GM19463 (cell line): Measurements from ENCODE around the gene LUC7L3.
"Not testable (repeated sequence)": the region's sequence is repeated elsewhere in the genome, so short reads cannot be mapped to it uniquely, and the experiment has no call there.

ENCODE experiments used
- ATAC-seq: cut with Tn5 transposase; IDR thresholded peaks from one replicate; pipeline ENCODE4 v1.9.1; 2021; ENCODE audit warnings: mild to moderate bottlenecking, moderate library complexity; ENCODE audit not compliant: unreplicated experiment

The LUC7L3 gene

DNA sequence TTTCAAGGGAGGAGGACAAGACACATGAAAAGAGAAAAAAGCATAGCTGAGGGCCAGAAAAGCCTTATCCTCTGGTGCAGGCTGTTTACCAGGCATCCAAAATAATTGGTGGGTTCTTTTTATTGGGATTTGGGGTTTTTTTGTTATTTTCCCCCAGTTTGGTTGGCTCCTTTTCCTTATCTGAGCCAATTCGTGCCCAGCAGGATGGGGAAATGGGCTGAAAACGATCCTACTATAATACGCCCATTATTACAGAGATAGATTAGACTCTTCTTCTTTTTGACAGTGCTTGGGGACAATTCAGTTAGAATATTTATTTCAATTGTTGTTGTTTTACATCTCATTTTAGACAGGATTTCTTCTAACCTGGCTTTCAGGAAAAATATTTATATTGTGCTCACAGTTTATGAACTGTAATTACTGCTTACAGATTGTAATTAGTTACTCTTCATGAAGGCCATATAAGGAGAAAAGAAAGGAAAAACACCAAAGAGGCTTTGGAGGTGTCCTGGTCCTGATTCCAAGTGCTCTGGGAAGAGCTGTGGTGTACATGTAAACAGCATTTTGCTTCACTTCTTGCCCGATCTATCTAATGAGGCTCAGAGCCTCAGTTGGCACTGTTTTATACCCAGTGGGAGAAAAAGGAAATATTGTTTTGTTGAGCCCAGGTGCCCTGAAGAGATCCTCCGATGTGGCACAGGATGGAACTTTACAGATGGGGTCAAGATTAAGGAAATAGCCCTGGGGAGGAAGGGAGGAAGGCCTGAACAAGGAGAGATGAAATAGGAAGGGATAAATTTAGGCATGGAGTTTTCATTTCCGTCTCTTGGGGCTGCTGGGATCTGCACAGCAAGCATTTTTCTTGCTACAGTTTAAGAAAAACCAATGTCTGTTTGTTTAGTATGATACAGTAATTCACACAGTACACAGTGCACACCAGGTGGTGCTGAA lies 11.1 kb upstream of the LUC7L3 start:
- no peak for ATAC-seq

DNA sequence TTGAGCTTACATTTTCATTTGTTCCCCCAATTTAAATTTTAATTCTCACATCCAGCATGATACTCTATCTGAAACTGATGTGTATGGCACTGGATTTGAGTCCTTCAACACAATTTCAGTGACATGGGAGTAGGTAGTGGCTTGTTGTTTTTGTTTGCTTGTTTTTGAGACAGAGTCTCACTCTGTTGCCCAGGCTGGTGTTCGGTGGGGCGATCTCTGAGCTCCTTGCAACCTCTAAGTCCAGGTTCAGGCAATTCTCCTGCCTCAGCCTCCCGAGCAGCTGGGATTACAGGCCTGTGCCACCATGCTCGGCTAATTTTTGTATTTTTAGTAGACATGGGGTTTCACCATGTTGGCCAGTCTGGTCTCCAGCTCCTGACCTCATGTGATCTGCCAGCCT lies 10.3 kb upstream of the LUC7L3 start:
- not testable (repeated sequence) for ATAC-seq

DNA sequence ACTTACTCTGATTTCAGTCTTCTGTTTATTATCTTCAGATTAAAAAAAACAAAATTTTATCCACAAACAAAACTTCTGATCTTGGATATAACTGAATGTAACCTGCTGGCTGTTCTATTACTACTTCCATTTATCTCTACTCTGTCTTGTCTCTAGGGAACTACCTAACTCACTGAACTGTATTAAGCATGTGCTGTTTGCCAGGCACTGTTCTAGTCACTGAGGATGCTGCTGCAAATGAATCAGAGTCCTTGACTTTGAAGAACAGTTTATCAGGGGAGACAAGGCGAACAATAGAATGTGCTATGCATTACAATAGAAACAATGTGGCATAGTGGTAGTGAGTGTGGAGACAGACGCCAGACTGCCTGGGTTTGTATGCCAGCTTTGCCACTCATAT lies 9.4 kb upstream of the LUC7L3 start:
- ATAC-seq, result no peak

DNA sequence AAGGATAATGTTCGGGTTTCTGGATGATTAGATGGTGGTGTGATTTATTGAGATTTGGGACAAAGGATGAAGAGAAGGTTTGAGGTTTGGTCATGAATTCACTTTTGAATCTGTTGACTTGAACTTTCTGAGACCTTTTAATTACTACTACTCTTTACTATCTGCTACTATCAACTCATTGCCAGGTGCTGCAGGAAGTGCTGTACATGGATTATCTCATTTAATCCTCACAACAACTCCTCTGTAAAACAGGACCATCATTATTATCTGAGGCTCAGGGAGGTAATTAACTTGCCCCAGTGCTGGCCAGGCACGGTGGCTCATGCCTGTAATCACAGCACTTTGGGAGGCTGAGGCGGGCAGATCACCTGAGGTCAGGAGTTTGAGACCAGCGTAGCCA lies 8.8 kb upstream of the LUC7L3 start:
- no peak for ATAC-seq

DNA sequence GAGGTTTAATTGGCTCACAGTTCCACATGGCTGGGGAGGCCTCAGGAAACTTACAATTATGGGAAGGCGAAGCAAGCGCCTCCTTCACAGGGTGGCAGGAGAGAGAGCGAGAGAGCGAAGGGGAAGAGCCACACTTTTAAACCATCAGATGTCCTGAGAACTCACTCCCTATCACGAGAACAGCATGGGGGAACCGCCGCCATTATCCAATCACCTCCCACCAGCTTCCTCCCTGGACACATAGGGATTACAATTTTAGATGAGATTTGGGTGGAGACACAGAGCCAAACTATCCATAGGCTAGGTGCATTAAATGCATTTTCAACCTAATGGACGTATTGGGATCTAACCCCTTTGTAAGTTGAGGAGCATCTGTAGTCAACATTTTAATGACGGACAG lies 6.8 kb upstream of the LUC7L3 start:
- no peak for ATAC-seq

DNA sequence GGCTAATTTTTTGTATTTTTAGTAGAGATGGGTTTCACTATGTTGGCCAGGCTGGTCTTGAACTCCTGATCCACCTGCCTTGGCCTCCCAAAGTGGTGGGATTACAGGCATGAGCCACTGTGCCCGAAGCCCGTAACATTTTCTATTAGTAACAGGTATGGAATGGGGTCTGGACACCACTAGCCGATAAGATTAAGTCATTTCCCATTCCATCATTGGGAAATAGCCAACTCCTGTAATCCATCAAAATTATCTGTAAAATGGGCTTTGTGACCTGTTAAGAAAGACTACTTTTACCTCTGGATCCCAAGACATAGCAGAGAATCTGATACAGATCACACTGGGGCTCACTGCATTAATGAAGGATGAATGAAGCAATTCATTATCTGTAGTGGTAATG lies 3.9 kb upstream of the LUC7L3 start:
- ATAC-seq, result no peak

DNA sequence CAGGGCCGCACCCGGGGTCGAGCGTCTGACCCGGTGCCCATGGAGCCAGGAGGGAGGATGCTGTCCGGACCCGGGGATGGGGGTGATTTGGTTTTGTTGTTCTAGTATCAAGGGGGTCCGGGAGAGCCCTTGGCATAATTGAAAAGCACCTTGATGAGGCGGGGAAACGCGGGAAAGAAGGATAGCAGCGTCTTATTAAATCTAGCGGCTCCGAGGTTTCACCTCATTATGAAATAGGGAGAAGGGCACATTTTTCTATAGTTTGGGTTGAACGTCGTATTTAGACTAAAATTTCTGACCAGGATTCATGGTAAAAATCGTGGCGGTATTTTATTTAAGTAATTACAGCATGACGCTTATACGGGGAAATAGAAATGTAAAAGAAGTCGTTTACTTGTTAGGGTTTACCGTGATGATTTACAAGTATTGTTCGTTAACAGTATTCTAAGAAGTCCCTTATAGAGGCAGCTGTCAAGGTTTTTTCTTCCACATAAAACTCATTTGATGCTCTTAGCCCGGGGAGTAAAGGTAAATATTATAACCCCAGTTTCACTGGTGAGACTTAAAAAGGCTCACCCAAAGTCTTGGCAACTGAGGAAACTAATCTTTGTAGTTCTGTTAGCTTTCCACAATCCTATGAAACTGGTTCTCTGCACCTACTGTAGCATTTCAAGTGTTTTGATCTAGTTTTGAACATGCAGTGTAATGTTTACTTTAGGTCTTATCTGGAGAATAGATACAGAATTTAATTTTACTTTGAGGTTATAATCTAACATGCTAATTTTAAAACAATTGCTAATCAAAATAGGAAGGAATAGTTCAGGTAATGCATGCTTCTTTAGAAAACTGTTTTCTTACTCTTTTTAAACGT lies 756 bp downstream of the LUC7L3 start:
- ATAC-seq, result no peak

DNA sequence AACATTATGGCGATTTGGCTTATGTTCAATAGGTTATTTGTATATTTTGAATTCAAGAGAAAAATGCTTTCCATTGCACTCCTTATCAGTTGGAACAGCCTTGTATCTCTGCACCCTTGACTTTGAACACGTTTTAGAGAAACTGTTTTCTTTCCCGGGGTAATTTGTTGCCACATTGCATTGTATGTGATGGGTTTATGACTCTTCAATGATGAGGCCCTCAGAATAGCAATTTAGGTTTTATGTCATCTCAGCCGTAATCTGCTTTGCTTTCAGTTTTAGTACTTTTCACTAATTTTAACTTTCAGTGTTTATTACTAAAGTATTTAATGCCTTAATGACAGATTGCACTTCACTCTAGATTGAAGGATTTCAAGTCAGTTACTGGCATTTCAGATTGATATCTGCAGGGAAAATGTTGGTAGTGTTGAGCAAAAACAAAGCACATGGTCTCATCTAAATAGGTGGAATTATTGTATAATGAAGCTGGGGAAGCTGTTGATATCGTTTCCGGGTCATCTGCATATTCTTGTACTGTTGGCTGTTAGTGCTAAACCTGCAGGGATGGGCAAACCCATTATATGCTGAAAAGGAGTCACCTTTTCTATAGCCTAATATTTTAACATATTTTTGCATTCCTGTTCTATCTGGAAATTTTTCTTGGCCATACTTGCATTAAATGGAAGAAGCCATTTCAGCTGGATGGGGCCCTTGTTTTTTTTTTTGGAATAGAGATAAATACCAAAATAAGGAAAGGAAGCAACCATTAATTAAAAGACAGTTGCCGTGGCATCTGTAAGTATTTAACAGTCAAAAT lies 2.0 kb downstream of the LUC7L3 start:
- ATAC-seq, result no peak

DNA sequence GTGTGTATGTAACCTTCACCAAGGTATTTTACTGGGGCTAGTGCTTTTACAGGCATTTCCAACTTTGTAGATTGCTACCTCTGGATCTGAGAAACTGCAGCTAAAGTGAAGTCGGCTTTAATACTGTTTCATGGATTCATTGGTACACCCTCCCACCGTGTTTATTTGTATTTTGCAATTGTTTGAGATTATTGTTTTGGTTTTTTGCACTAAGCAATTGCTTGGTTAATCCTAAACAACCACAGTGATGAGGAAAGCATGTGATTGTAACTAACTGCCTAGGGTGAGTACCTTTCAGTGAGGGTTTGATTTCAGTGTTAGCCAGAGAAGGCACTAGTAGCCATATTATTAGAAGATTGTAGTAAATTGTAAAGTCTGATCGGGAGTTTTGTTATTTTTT lies 3.3 kb downstream of the LUC7L3 start:
- ATAC-seq, result no peak

DNA sequence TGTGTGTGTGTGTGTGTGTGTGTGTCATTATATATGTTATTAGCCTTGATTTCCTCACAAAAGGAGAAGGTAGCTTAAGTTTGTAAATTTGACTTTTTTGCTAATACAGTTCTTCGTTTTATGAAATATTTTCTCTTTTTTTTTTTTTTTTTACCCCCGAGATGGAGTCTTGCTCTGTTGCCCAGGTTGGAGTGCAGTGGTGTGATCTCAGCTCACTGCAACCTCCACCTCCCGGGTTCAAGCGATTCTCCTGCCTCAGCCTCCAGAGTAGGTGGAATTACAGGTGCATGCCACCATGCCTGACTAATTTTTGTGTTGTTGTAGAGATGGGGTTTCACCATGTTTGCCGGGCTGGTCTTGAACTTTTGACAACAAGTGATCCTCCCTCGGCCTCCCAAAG lies 5.2 kb downstream of the LUC7L3 start:
- ATAC-seq, result not testable (repeated sequence)

DNA sequence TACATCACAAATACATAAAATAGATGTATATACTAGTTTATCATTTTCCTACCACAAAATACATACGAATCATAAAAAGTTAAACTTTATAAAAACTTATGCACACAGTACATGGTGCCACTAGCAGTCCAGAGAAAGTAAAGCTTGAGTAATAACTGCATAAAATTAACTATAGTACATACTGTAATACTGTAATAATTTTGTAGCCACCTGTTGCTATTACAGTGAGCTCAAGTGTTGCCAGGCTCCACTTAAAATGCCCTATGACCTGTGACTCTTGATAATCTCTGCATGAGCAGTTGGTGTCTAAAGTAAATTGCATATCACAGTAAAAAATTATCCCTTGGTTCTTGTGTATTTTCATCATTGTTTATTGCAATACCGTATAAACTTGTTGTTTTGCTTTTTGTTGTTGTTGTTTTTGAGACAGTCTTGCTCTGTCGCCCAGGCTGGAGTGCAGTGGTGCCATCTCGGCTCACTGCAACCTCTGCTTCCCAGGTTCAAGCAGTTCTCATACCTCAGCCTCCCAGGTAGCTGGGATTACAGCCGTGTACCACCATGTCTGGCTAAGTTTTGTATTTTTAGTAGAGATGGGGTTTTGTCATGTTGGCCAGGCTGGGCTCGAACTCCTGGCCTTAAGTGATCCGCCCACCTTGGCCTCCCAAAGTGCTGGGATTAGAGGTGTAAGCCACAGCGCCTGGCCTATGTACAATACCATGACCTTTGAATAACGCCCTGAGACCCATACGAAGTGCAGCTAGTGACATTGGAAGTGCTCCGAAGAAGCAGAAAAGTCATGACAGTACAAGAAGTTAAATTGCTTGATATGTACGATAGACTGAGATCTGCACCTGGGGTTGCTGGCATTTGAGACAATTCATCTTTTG lies 6.6 kb downstream of the LUC7L3 start:
- no peak for ATAC-seq

DNA sequence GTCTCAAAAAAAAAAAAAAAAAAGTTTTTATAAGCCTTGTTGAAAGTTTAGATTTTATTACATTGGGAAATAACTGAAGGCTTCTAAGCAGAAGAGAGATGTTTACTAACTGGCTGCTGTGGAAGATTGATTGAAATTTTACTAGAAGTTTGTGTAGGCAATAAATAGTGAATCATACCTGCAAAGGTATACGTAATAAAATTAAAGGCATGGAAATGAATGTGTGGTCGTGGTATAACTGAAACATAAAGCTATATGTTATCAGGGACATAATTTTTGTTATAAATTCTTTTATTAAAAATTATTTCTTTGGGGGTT lies 8.7 kb downstream of the LUC7L3 start:
- no peak for ATAC-seq

DNA sequence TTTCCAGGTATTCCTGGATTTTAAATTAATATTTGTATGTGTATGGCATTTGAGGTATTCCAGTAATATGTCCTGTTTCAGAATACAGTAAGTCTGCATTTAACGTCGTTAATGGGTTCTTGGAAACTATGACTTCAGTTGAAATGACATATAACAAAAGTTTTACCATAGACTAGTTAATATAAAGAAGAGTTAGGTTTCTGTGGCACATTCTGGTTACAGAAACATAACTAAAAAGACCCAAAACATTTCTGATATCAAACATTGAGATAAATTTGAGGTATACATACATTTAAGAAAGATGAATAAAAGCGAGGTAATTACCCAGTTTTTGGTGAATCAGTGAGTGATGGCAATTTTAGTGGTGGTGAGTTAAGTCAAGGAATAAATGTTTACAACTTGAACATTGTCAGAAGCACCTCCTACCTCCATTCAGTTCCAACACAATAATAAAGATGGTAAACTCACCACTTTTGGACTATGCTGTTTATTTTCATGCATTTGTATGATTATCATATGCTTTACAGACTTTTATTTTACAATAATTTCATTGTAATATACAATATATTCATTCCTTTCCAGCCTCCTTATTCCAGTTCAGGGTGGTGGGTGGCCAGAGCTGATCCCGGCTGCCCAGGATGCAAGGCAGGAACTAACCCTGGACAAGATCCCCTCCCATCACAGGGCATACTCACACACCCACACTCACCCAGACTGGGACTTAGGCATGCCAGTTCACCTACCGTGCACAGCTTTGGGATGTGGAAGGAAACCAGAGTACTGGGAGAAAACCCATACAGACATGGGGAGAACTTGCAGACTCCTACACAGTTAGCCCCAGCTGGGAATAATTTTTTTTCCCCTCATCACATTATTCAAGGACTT lies 9.7 kb downstream of the LUC7L3 start:
- no peak for ATAC-seq

DNA sequence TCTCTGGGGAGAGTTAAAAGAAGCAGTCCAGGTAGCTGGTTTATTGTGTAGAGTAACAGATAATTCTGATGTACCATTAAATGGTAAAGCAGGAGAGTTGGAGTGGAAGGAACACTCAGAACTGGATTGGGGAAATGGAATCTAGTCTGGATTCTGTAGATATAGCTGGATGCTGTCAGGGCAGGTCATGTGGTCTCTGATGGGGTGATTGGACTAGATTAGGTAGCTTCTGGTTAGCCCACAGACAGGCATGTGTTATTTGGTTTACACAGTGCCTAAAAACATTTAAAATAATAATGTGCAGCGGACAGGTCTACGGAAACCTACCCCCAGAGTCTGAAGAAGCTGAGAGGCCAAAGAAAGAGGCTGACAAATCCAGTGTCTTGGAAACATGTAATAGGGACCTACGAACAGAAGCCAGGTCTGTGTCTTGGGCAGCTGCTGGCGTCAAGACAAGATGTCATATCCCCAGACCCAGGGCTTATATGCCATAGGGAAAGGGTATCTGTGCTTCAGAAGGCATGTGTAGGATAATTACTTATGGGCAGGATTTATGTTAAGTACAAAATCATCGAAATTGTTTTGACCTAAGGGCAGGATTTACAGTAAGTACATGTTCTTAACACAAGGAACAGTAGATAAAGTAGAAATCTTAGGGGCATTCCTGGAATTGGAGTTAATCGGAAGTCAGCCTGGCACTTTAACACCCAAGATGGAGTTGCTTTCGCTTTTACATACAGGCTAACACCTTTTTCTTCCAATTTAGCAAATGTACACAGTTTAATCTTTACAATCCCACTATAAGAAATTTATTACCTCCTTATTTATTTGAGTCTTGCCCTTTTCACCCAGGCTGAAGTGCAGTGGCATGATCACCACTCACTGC lies 12.4 kb downstream of the LUC7L3 start:
- ATAC-seq, result no peak

DNA sequence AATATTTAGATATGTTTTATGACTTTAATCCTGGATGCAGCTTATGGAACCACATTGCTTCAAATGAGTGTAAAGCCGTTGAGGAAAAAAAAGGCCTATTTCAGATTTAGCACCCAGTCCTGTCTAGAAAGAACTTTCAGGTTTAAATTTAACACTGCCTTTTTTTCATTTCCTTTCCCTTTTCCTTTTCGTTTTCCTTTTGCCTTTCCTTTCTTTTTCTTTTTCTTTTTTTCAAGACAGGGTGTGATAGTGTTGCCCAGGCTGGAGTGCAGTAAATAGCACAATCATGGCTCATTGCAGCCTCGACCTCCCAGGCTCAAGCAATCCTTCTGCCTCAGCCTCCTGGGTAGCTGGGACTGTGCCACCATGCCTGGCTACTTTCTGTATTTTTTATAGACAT lies 15.9 kb downstream of the LUC7L3 start:
- ATAC-seq, result no peak

DNA sequence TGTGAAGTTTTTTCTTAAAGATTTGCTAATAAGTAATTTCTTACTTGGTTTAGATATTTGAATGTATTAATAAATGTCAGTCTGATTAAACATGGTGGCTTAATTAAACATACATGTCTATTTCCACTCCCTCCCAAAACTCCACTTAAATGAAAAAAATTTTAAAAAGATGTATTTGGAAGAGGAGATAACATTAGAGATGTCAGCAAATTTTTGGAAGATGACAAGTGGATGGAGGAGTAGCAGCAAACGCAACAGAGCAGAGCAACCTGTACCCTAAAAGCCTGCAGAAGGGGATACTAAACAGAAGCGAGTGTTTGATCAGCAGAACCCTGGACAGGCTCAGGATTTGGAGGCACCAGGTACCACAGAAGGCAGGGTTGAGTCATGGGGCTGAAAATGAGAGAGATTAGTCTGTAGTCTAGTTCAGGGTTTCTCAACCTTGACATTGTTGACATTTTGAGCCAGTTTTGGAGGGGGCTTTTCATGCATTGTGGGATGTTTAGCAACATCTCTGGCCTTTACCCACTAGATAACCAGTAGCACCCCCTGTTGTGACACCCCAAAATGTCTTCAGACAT lies 17.8 kb downstream of the LUC7L3 start:
- ATAC-seq, result no peak

DNA sequence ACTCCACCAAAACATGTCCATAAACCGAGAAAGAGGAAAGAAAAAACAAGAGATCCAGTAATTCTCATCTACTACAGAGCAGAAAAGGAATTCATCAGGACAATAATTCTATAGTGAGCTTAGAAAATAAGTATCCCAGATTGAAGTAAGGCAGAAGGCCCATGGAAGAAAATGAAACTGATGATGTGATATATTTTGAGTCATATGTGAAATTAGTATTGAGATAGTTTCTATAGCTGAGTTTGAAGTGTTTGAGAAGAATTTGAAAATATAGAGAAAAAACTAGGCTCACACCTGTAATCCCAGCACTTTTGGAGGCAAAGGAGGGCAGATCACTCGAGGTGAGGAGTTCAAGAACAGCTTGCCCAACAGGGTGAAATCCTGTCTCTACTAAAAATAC lies 19.7 kb downstream of the LUC7L3 start:
- no peak for ATAC-seq

DNA sequence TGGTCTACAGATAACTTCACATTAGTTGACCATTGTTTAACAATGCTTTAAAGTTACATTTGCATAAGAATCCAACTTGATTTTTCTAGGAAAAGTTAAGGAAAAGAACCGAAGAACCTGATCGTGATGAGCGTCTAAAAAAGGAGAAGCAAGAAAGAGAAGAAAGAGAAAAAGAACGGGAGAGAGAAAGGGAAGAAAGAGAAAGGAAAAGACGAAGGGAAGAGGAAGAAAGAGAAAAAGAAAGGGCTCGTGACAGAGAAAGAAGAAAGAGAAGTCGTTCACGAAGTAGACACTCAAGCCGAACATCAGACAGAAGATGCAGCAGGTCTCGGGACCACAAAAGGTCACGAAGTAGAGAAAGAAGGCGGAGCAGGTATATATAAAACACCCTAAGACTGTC lies 26.2 kb downstream of the LUC7L3 start:
- ATAC-seq, result no peak
